HG02870 (cell line): ENCODE measurements around the gene KIAA0232.
"Not testable (repeated sequence)": the region's sequence is repeated elsewhere in the genome, so short reads cannot be mapped to it uniquely, and the experiment has no call there.

Experiments
- ATAC-seq: cut with Tn5 transposase; IDR thresholded peaks from one replicate; pipeline ENCODE4 v1.9.1; 2021; ENCODE audit warnings: mild to moderate bottlenecking, moderate library complexity; ENCODE audit not compliant: unreplicated experiment

KIAA0232 gene

GRCh38 chr4:6775746-6776145 lies 6.8 kb upstream of the KIAA0232 start:
- ATAC-seq, result no peak

GRCh38 chr4:6776920-6777635 lies 5.4 kb upstream of the KIAA0232 start:
- ATAC-seq, result no peak

- no peak for ATAC-seq
Observed at GRCh38 chr4:6777636-6778281, 4.8 kb upstream of the KIAA0232 start.

- no peak for ATAC-seq
Observed at GRCh38 chr4:6778435-6778834, 4.1 kb upstream of the KIAA0232 start.

- ATAC-seq, result no peak
Observed at GRCh38 chr4:6779667-6780565, 2.6 kb upstream of the KIAA0232 start.

GRCh38 chr4:6781113-6781512 lies 1.4 kb upstream of the KIAA0232 start:
- no peak for ATAC-seq

- ATAC-seq, result no peak
Observed at GRCh38 chr4:6781561-6781960, 966 bp upstream of the KIAA0232 start.

GRCh38 chr4:6782846-6783110 lies 251 bp downstream of the KIAA0232 start:
- ATAC-seq, result peak; percentile 9

GRCh38 chr4:6783111-6783981 lies 819 bp downstream of the KIAA0232 start:
- peak; percentile 70 for ATAC-seq

GRCh38 chr4:6785572-6785925 lies 3.0 kb downstream of the KIAA0232 start:
- ATAC-seq, result no peak

- no peak for ATAC-seq
Observed at GRCh38 chr4:6788123-6788522, 5.6 kb downstream of the KIAA0232 start.

- ATAC-seq, result not testable (repeated sequence)
Observed at GRCh38 chr4:6791245-6791644, 8.7 kb downstream of the KIAA0232 start.

- ATAC-seq, result not testable (repeated sequence)
Observed at GRCh38 chr4:6791796-6792195, 9.3 kb downstream of the KIAA0232 start.

GRCh38 chr4:6794189-6794588 lies 11.7 kb downstream of the KIAA0232 start:
- ATAC-seq, result no peak

- ATAC-seq, result no peak
Observed at GRCh38 chr4:6795821-6796220, 13.3 kb downstream of the KIAA0232 start.

GRCh38 chr4:6797368-6797767 lies 14.8 kb downstream of the KIAA0232 start:
- not testable (repeated sequence) for ATAC-seq

GRCh38 chr4:6799091-6799490 lies 16.6 kb downstream of the KIAA0232 start:
- ATAC-seq, result no peak

GRCh38 chr4:6802025-6802424 lies 19.5 kb downstream of the KIAA0232 start:
- no peak for ATAC-seq

GRCh38 chr4:6802626-6803025 lies 20.1 kb downstream of the KIAA0232 start:
- ATAC-seq, result no peak

- no peak for ATAC-seq
Observed at GRCh38 chr4:6803246-6803645, 20.7 kb downstream of the KIAA0232 start.
